Measurements from ENCODE around the gene PRICKLE2. TPM values are rescaled to one million over a fixed set of nuclear protein-coding genes. Genes with fewer than 3 reads are reported as not detected.
"Not testable (repeated sequence)": the region's sequence is repeated elsewhere in the genome, so short reads cannot be mapped to it uniquely, and the experiment has no call there.

The PRICKLE2 gene
- total RNA-seq, 1 experiment from 2014 or later: 4.2 TPM

DNA sequence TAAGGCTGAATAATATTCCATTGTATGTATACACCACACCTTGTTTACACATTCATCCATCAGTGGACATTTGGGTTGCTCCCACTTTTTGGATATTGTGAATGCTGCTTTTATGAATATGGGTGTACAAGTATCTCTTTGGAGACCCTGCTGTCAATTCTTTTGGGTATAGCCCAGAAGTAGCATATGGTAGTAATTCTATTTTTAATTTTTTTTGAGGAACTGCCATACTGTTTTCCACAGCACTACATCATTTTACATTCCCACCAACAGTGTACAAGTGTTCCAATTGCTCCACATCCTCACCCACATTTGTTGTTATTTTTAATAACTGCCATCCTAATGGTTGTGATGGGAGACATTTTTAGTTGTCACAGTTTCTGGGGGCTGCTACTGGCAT lies 132.1 kb downstream of the PRICKLE2 start:
- no peak for DNase-seq
- no TSS peak for BruUV-seq (replicated peaks)
- H3K27me3 ChIP-seq (replicated peaks; ENCODE audit: control insufficient read depth, insufficient read depth, low read length): no peaks in the 10 kb centered on the region
- no peak overlapping the region for H3K27ac Mint-ChIP-seq (ENCODE audit: unreplicated experiment)
- H3K4me3 ChIP-seq (ENCODE audit: low read depth, low read length): no peak overlapping the region
- intact Hi-C loops (cut with micrococcal nuclease; ENCODE audit: unreplicated experiment): no loop called here
- H3K4me3 Mint-ChIP-seq (ENCODE audit: unreplicated experiment): no peak overlapping the region
- H3K27me3 Mint-ChIP-seq (ENCODE audit: insufficient read depth, unreplicated experiment): no peaks in the 10 kb centered on the region
- peaks cover 19% of the 10 kb centered on the region for H3K4me1 ChIP-seq
- ChIA-PET POLR2A (no interaction called here), CTCF (no interaction called here)
- no peaks in the 10 kb centered on the region for H3K36me3 Mint-ChIP-seq (ENCODE audit: insufficient read depth, unreplicated experiment)
- no peaks in the 10 kb centered on the region for H3K9me3 Mint-ChIP-seq (ENCODE audit: unreplicated experiment)
- H3K4me1 Mint-ChIP-seq (ENCODE audit: low read depth, unreplicated experiment): no peaks in the 10 kb centered on the region
- no peaks in the 10 kb centered on the region for H3K9me3 ChIP-seq
- H3K36me3 ChIP-seq (ENCODE audit: control insufficient read depth, insufficient read depth, low read length): no peaks in the 10 kb centered on the region
- TF ChIP-seq, protein P1, sequence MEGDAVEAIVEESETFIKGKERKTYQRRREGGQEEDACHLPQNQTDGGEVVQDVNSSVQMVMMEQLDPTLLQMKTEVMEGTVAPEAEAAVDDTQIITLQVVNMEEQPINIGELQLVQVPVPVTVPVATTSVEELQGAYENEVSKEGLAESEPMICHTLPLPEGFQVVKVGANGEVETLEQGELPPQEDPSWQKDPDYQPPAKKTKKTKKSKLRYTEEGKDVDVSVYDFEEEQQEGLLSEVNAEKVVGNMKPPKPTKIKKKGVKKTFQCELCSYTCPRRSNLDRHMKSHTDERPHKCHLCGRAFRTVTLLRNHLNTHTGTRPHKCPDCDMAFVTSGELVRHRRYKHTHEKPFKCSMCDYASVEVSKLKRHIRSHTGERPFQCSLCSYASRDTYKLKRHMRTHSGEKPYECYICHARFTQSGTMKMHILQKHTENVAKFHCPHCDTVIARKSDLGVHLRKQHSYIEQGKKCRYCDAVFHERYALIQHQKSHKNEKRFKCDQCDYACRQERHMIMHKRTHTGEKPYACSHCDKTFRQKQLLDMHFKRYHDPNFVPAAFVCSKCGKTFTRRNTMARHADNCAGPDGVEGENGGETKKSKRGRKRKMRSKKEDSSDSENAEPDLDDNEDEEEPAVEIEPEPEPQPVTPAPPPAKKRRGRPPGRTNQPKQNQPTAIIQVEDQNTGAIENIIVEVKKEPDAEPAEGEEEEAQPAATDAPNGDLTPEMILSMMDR (IDR thresholded peaks at IDR 0.05; ENCODE audit: insufficient read depth in 1 of 2, low read depth in 1 of 2, low read length in 1 of 2, severe bottlenecking in 1 of 2, unreplicated experiment in 1 of 2): no peak

DNA sequence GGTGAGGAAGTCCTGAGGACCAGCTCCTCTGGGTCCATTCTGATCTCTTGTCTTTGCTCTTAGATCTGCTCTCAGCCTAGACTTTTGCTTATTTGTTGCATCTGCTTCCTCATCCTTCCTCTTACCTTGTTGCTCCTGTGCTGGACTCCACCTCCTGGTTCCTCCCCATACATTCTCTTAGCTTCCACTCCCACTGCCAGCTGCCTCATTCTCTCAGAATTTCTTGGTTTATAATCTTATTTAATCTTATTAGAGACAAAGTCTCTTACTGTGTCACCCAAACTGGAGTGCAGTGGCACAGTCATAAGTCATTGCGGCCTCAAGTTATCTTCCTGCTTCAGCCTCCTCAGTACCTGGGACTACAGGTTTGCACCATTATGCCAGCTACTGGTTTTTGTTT lies 133.8 kb downstream of the PRICKLE2 start:
- Mint-ChIP-seq H3K4me3 (ENCODE audit: unreplicated experiment) (no peak overlapping the region), H3K27me3 (ENCODE audit: insufficient read depth, unreplicated experiment) (no peaks in the 10 kb centered on the region), H3K27ac (ENCODE audit: unreplicated experiment) (no peak overlapping the region), H3K4me1 (ENCODE audit: low read depth, unreplicated experiment) (no peaks in the 10 kb centered on the region), H3K9me3 (ENCODE audit: unreplicated experiment) (no peaks in the 10 kb centered on the region), H3K36me3 (ENCODE audit: insufficient read depth, unreplicated experiment) (no peaks in the 10 kb centered on the region)
- intact Hi-C loops (cut with micrococcal nuclease; ENCODE audit: unreplicated experiment): no loop called here
- H3K27me3 ChIP-seq (replicated peaks; ENCODE audit: control insufficient read depth, insufficient read depth, low read length): no peaks in the 10 kb centered on the region
- no peak for DNase-seq
- CTCF ChIA-PET: no interaction called here
- BruUV-seq (replicated peaks): no TSS peak
- H3K4me1 ChIP-seq: peaks cover 22% of the 10 kb centered on the region
- no peak overlapping the region for H3K4me3 ChIP-seq (ENCODE audit: low read depth, low read length)
- no peaks in the 10 kb centered on the region for H3K36me3 ChIP-seq (ENCODE audit: control insufficient read depth, insufficient read depth, low read length)
- H3K9me3 ChIP-seq: no peaks in the 10 kb centered on the region
- TF ChIP-seq, protein P1 (IDR thresholded peaks at IDR 0.05; ENCODE audit: insufficient read depth in 1 of 2, low read depth in 1 of 2, low read length in 1 of 2, severe bottlenecking in 1 of 2, unreplicated experiment in 1 of 2): no peak
- POLR2A ChIA-PET: no interaction called here

GRCh38 chr3:64089386-64089785 lies 135.9 kb downstream of the PRICKLE2 start:
- H3K4me3 ChIP-seq (ENCODE audit: low read depth, low read length); H3K4me1 Mint-ChIP-seq (ENCODE audit: low read depth, unreplicated experiment); H3K27me3 ChIP-seq (replicated peaks; ENCODE audit: control insufficient read depth, insufficient read depth, low read length); H3K9me3 Mint-ChIP-seq (ENCODE audit: unreplicated experiment); H3K36me3 ChIP-seq (ENCODE audit: control insufficient read depth, insufficient read depth, low read length); CTCF ChIA-PET; H3K27ac Mint-ChIP-seq (ENCODE audit: unreplicated experiment); H3K27me3 Mint-ChIP-seq (ENCODE audit: insufficient read depth, unreplicated experiment); BruUV-seq (replicated peaks); DNase-seq; H3K4me3 Mint-ChIP-seq (ENCODE audit: unreplicated experiment); H3K36me3 Mint-ChIP-seq (ENCODE audit: insufficient read depth, unreplicated experiment); H3K9me3 ChIP-seq: not testable (repeated sequence)
- H3K4me1 ChIP-seq: peaks cover 34% of the 10 kb centered on the region
- intact Hi-C loops (cut with micrococcal nuclease; ENCODE audit: unreplicated experiment): loop anchor here (2.0 kb wide), 1 partner anchor 15 kb away; no protein-coding TSS in a partner anchor
- POLR2A ChIA-PET: interaction anchor here (1.0 kb wide), 1 partner anchor 34 kb away, joined by 3 read pairs; no protein-coding TSS in a partner anchor
